Heart left ventricle (tissue), 13 donors: ENCODE results near the gene ZNF689.
A peak's percentile ranks its signal among the peaks of the same experiment; 100 is the strongest.

Source experiments
- POLR2A ChIP-seq, 2 donors: fragments of 450-650 bp; IDR thresholded peaks; one replicate each; pipeline ENCODE4 v1.6.1; 2017; ENCODE audit warnings: antibody characterized with exemption in 2 of 2, mild to moderate bottlenecking in 2 of 2, moderate library complexity in 2 of 2
- TF ChIP-seq, protein P1 (sequence below), 12 donors: fragments of 200-600 bp; sonication (generic) in 4 of 12; IDR thresholded peaks; one replicate each; pipeline versions ENCODE4 v1.5.0 to v1.8.0; 2018 to 2022; ENCODE audit warnings: antibody characterized with exemption in 12 of 12, mild to moderate bottlenecking in 5 of 12
- donor health status: ischemic (EF 13 %, LVEDD 7.1; RV severe dilation, severe dysfunction).
- donor health status: DM: no; HTN: yes; CAD: no.
- donor health status: DM: no; HTN: no; CAD: no.
- donor health status: ischemic (EF 25% LVEDD 6.9; RV normal size, moderate dysfunction).
- donor health status: ischemic (EF 25% LVEDD 5.7; RV mildly dilated, moderate dysfunction).
- donor health status: ischemic (EF 35%, LVEDD 5.7; RV mildly dilated, moderate dysfunction).
- donor health status: nonischemic (EF 11% LVEDD 7.7; RV severe dilation, severe dysfunction).
- donor health status: DM: yes; HTN: yes; CAD: no.
- donor health status: PGD.
- donor health status: ischemic (EF 29% LVEDD 5.4; RV normal size, mild dysfunction).
- donor health status: nonischemic (EF 23%, LVEDD 6.1; RV moderate dilation, normal function).

- TF ChIP-seq, protein P1, sequence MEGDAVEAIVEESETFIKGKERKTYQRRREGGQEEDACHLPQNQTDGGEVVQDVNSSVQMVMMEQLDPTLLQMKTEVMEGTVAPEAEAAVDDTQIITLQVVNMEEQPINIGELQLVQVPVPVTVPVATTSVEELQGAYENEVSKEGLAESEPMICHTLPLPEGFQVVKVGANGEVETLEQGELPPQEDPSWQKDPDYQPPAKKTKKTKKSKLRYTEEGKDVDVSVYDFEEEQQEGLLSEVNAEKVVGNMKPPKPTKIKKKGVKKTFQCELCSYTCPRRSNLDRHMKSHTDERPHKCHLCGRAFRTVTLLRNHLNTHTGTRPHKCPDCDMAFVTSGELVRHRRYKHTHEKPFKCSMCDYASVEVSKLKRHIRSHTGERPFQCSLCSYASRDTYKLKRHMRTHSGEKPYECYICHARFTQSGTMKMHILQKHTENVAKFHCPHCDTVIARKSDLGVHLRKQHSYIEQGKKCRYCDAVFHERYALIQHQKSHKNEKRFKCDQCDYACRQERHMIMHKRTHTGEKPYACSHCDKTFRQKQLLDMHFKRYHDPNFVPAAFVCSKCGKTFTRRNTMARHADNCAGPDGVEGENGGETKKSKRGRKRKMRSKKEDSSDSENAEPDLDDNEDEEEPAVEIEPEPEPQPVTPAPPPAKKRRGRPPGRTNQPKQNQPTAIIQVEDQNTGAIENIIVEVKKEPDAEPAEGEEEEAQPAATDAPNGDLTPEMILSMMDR (IDR thresholded peaks at IDR 0.05): peak in 5 of 12 donors; percentile 17 to 32 (median 28)
- TF ChIP-seq POLR2A (IDR thresholded peaks at IDR 0.05): no peak
Measured at GRCh38 chr16:30637944-30638343, 27.8 kb upstream of the ZNF689 start.
